AG04449 (cell line): ENCODE data around the gene BICRA.
"Not testable (repeated sequence)": the region's sequence is repeated elsewhere in the genome, so short reads cannot be mapped to it uniquely, and the experiment has no call there.

Experiments used
- CTCF ChIA-PET: fragments of 350-600 bp; formaldehyde crosslinking; extraction: SDS; loops from one replicate; lab custom pipeline; 2021; ENCODE audit warnings: antibody characterized with exemption; lab: Yijun Ruan, JAX
- POLR2A ChIA-PET: fragments of 400-600, 350-600 bp; formaldehyde crosslinking; extraction: SDS; loops from one replicate; lab custom pipeline; 2020; ENCODE audit warnings: antibody characterized with exemption, inconsistent platforms; lab: Yijun Ruan, JAX
- DNase-seq: peaks from one replicate; pipeline ENCODE4 v3.0.0-alpha.2; 2010; ENCODE audit warnings: low read depth, low spot score
- H3K4me3 ChIP-seq: 2 replicates; pipeline ENCODE4 v1.5.1; 2011; ENCODE audit warnings: low read depth, mild to moderate bottlenecking, control low read depth, low read length
- TF ChIP-seq, protein P1 (sequence below): IDR thresholded peaks from one replicate; pipeline ENCODE4 v1.5.1; 2011; ENCODE audit warnings: mild to moderate bottlenecking, moderate library complexity, low read length, control low read depth, inconsistent platforms; ENCODE audit not compliant: insufficient read depth; ENCODE audit errors: missing control alignments

BICRA gene

GRCh38 chr19:47589824-47590223 is 19.1 kb upstream of the BICRA start:
- ChIA-PET CTCF (no interaction called here), POLR2A (no interaction called here)
- TF ChIP-seq, protein P1, sequence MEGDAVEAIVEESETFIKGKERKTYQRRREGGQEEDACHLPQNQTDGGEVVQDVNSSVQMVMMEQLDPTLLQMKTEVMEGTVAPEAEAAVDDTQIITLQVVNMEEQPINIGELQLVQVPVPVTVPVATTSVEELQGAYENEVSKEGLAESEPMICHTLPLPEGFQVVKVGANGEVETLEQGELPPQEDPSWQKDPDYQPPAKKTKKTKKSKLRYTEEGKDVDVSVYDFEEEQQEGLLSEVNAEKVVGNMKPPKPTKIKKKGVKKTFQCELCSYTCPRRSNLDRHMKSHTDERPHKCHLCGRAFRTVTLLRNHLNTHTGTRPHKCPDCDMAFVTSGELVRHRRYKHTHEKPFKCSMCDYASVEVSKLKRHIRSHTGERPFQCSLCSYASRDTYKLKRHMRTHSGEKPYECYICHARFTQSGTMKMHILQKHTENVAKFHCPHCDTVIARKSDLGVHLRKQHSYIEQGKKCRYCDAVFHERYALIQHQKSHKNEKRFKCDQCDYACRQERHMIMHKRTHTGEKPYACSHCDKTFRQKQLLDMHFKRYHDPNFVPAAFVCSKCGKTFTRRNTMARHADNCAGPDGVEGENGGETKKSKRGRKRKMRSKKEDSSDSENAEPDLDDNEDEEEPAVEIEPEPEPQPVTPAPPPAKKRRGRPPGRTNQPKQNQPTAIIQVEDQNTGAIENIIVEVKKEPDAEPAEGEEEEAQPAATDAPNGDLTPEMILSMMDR: no peak
- no peak for DNase-seq
- no peak overlapping the region for H3K4me3 ChIP-seq

GRCh38 chr19:47593860-47594259 is 15.1 kb upstream of the BICRA start:
- DNase-seq: no peak
- ChIA-PET CTCF (no interaction called here), POLR2A (interaction anchor here (0.6 kb wide), 1 partner anchor 32 kb away, joined by 9 read pairs; no protein-coding TSS in a partner anchor)
- no peak overlapping the region for H3K4me3 ChIP-seq
- TF ChIP-seq, protein P1: no peak

DNA sequence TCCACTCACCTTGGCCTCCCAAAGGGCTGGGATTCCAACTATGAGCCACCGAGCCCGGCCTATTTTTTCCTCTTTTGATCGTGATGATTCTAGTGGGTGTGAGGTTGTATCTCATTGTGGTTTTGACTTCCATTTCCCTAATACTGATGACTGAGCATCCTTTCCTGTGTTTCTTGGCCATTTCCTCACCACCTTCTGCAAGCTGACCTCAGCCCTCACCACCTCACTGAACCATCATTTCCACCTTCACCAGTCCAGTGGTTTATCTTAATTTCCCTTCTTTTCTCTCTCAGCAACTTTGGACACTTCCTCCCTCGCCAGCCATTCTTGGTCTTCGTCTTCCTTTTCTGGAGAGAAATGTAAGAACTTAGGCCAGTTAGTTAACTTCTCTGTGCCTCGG is 13.0 kb upstream of the BICRA start:
- ChIA-PET CTCF (interaction anchor here (3.2 kb wide), 1 partner anchor 80 kb away, joined by 15 read pairs; the partner anchor contains the start of gene NAPA), POLR2A (no interaction called here)
- no peak overlapping the region for H3K4me3 ChIP-seq
- DNase-seq: no peak
- TF ChIP-seq, protein P1: no peak

GRCh38 chr19:47598407-47599349 is 10.3 kb upstream of the BICRA start:
- H3K4me3 ChIP-seq: peak overlapping the region; percentile 55
- POLR2A ChIA-PET: interaction anchor here (0.6 to 1.6 kb wide), 5 partner anchors 9 to 73 kb away, joined by 3 to 7 read pairs (median 5); partner anchors contain the start of gene BICRA
- CTCF ChIA-PET: interaction anchor here (0.9 to 2.0 kb wide), 6 partner anchors 9 to 115 kb away, joined by 3 to 17 read pairs (median 3); partner anchors contain the start of genes KPTN and NAPA
- TF ChIP-seq, protein P1: no peak
- DNase-seq: peak; percentile 87

- CTCF ChIA-PET: interaction anchor here (1.2 to 2.0 kb wide), 3 partner anchors 11 to 84 kb away, joined by 3 to 17 read pairs (median 6); partner anchors contain the start of gene NAPA
- POLR2A ChIA-PET: interaction anchor here (1.3 to 1.6 kb wide), 3 partner anchors 8 to 64 kb away, joined by 5 to 9 read pairs (median 7); partner anchors contain the start of gene BICRA
- DNase-seq: not testable (repeated sequence)
- H3K4me3 ChIP-seq: peak overlapping the region; percentile 66
Observed at GRCh38 chr19:47599671-47600245, 9.2 kb upstream of the BICRA start.

- ChIA-PET POLR2A (interaction anchor here (1.5 to 1.6 kb wide), 2 partner anchors 8 to 10 kb away, joined by 5 to 9 read pairs; partner anchors contain the start of gene BICRA), CTCF (interaction anchor here (1.2 to 2.0 kb wide), 3 partner anchors 10 to 80 kb away, joined by 3 to 6 read pairs (median 5); no protein-coding TSS in a partner anchor)
- H3K4me3 ChIP-seq: peak overlapping the region; percentile 66
- DNase-seq: peak; percentile 85
- TF ChIP-seq, protein P1: no peak
Observed at GRCh38 chr19:47600246-47601179, 8.4 kb upstream of the BICRA start.
